GM10847 (cell line): ENCODE data around the gene PNO1.

Source experiments
- POLR2A ChIP-seq: IDR thresholded peaks from 2 replicates; pipeline ENCODE4 v1.6.1; 2011; ENCODE audit not compliant: insufficient read length; ENCODE audit errors: extremely low read depth

PNO1 gene

GRCh38 chr2:68182902-68183301 is 25.2 kb downstream of the PNO1 start:
- TF ChIP-seq POLR2A: no peak

GRCh38 chr2:68185541-68186164 is 28.0 kb downstream of the PNO1 start:
- TF ChIP-seq POLR2A: no peak

- no peak for TF ChIP-seq POLR2A
Observed at GRCh38 chr2:68187329-68187728, 29.6 kb downstream of the PNO1 start.

- TF ChIP-seq POLR2A: no peak
Observed at GRCh38 chr2:68188831-68189230, 31.1 kb downstream of the PNO1 start.

GRCh38 chr2:68189991-68190784 is 32.5 kb downstream of the PNO1 start:
- no peak for TF ChIP-seq POLR2A

- no peak for TF ChIP-seq POLR2A
Observed at GRCh38 chr2:68190991-68191731, 33.5 kb downstream of the PNO1 start.

- no peak for TF ChIP-seq POLR2A
Observed at GRCh38 chr2:68193144-68193543, 35.5 kb downstream of the PNO1 start.

GRCh38 chr2:68193787-68194372 is 36.2 kb downstream of the PNO1 start:
- no peak for TF ChIP-seq POLR2A

GRCh38 chr2:68195096-68195495 is 37.4 kb downstream of the PNO1 start:
- TF ChIP-seq POLR2A: no peak

- TF ChIP-seq POLR2A: no peak
Observed at GRCh38 chr2:68196120-68196716, 38.5 kb downstream of the PNO1 start.

GRCh38 chr2:68200157-68200787 is 42.6 kb downstream of the PNO1 start:
- no peak for TF ChIP-seq POLR2A

GRCh38 chr2:68203587-68203986 is 45.9 kb downstream of the PNO1 start:
- TF ChIP-seq POLR2A: no peak

- TF ChIP-seq POLR2A: no peak
Observed at GRCh38 chr2:68206793-68207192, 49.1 kb downstream of the PNO1 start.

- no peak for TF ChIP-seq POLR2A
Observed at GRCh38 chr2:68214381-68214780, 56.7 kb downstream of the PNO1 start.
